Vagina (tissue), 2 donors: ENCODE measurements around the gene ARHGAP32. TPM values are rescaled to one million over a fixed set of nuclear protein-coding genes. Genes with fewer than 3 reads are reported as not detected.

Experiments
- DNase-seq, 2 donors: peaks; one replicate each; pipeline ENCODE4 v3.0.0-alpha.2; 2017; ENCODE audit errors: extremely low spot score in 2 of 2
- H3K27ac ChIP-seq: fragments of 200-600 bp; sonication (generic); one replicate; pipeline ENCODE4 v1.5.1; 2019
- H3K27me3 ChIP-seq: fragments of 200-600 bp; sonication (generic); one replicate; pipeline ENCODE4 v1.5.1; 2019
- H3K36me3 ChIP-seq, 2 donors: fragments of 200-600 bp; sonication (generic); one replicate each; pipeline ENCODE4 v1.5.1; 2017 to 2019
- H3K4me1 ChIP-seq: fragments of 200-600 bp; sonication (generic); one replicate; pipeline ENCODE4 v1.5.1; 2019
- H3K4me3 ChIP-seq, 2 donors: fragments of 200-600 bp; sonication (generic); 1 replicate in 1 of 2; 2 replicates in 1 of 2; pipeline ENCODE4 v1.5.1; 2016 to 2019
- H3K9me3 ChIP-seq: fragments of 200-600 bp; sonication (generic); one replicate; pipeline ENCODE4 v1.5.1; 2019
- CTCF ChIP-seq, 3 experiments: fragments of 450-650 bp in 2 of 3; fragments of 200-600 bp in 1 of 3; sonication (generic) in 1 of 3; IDR thresholded peaks; one replicate each; pipeline ENCODE4 v1.5.1; 2017 to 2019; ENCODE audit warnings: antibody characterized with exemption in 3 of 3, mild to moderate bottlenecking in 2 of 3, moderate library complexity in 2 of 3
- POLR2A ChIP-seq, 2 donors: fragments of 450-650 bp; IDR thresholded peaks; one replicate each; pipeline ENCODE4 v1.6.1; 2017; ENCODE audit warnings: antibody characterized with exemption in 2 of 2, mild to moderate bottlenecking in 2 of 2, moderate library complexity in 2 of 2
- POLR2AphosphoS5 ChIP-seq, 2 donors: sonication (generic); formaldehyde crosslinking; IDR thresholded peaks; one replicate each; pipeline ENCODE4 v1.9.0; 2017; ENCODE audit warnings: antibody characterized with exemption in 2 of 2, mild to moderate bottlenecking in 2 of 2, low read depth in 1 of 2; ENCODE audit not compliant: insufficient read depth in 1 of 2
- intact Hi-C: fragments of 100-400 bp; cut with DNase I; formaldehyde crosslinking; loops from one replicate; pipeline ENCODE4 v1.15.1; 2023
- total RNA-seq: library from RNA; depleted of rRNA; stranded (reverse); fragments of >200 nt; gene quantifications from one replicate; pipeline ENCODE4 v1.2.3, GENCODE V29; 2016

The ARHGAP32 gene
- total RNA-seq, 1 donor from 2014 or later, result 42.0 TPM

- Histone ChIP-seq H3K27ac (no peak overlapping the region), H3K4me3 (no peak overlapping the region), H3K36me3 (peaks cover 0 to 6% of the 10 kb centered on the region in 2 donors), H3K4me1 (no peaks in the 10 kb centered on the region), H3K27me3 (no peaks in the 10 kb centered on the region), H3K9me3 (no peaks in the 10 kb centered on the region)
- no peak for TF ChIP-seq POLR2A (IDR thresholded peaks at IDR 0.05)
- no peak for TF ChIP-seq POLR2AphosphoS5 (IDR thresholded peaks at IDR 0.05; ENCODE audit: insufficient read depth in 1 of 2, low read depth in 1 of 2)
- no peak for TF ChIP-seq CTCF (IDR thresholded peaks at IDR 0.05)
- no peak for DNase-seq
- intact Hi-C loops, result no loop called here
Observed at GRCh38 chr11:129063118-129063517, 129.0 kb downstream of the ARHGAP32 start.

DNA sequence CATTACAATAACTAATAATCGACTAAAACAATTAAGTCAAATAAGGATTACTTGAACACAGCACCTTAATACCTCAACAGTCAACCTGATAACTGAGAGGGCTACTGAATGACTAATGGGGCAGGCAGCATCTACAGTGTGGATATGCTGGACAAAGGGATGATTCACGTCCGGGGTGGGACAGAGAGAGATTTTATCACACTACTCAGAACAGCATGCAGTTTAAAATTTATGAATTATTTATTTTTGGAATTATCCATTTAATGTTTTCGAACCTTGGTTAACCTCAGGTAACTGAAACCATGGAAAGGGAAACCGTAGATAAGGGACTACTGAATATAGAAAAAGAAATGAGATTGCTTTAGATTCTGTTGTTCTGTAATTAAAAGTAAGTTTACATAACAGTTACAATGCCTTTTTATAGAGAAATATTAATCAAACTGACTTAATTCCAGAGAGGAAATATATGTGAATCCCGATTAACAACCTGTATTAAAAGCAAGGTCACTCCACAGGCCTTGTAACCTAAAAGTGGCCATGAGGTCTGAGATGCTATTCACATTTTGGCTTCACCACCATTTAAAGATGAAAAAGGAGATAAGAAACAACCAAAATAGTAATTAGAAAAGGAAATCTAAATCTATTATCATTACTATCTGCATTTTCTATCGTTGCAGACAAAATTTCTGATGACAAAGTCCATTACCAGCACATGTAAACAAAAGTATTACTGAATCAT lies 130.5 kb downstream of the ARHGAP32 start:
- Histone ChIP-seq H3K27ac (no peak overlapping the region), H3K27me3 (no peaks in the 10 kb centered on the region), H3K36me3 (peaks cover 0 to 6% of the 10 kb centered on the region in 2 donors), H3K4me3 (no peak overlapping the region), H3K4me1 (no peaks in the 10 kb centered on the region), H3K9me3 (no peaks in the 10 kb centered on the region)
- intact Hi-C loops, result no loop called here
- no peak for TF ChIP-seq POLR2A (IDR thresholded peaks at IDR 0.05)
- no peak for TF ChIP-seq CTCF (IDR thresholded peaks at IDR 0.05)
- no peak for TF ChIP-seq POLR2AphosphoS5 (IDR thresholded peaks at IDR 0.05; ENCODE audit: insufficient read depth in 1 of 2, low read depth in 1 of 2)
- DNase-seq, result no peak

GRCh38 chr11:129056916-129057315 lies 135.2 kb downstream of the ARHGAP32 start:
- intact Hi-C loops, result no loop called here
- H3K36me3 ChIP-seq, result no peaks in the 10 kb centered on the region

DNA sequence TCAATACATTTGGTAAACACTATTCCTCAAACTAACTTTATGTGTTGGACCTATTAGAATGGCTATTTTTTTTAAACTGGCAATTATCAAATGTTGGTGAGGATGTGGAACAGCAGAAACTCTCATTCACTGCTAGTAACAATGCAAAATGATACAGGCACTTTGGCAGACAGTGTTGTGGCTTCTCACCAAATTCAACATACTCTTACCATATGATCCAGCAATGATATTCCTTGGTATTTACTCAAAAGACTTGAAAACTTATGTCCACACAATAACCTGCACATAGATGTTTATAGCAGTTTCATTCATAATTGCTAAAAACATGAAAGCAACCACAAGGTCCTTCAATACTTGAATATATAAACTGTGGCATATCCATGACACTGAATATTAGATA lies 136.9 kb downstream of the ARHGAP32 start:
- Histone ChIP-seq H3K9me3 (no peaks in the 10 kb centered on the region), H3K27ac (no peak overlapping the region), H3K27me3 (no peaks in the 10 kb centered on the region), H3K4me1 (no peaks in the 10 kb centered on the region), H3K36me3 (no peaks in the 10 kb centered on the region), H3K4me3 (no peak overlapping the region)
- DNase-seq, result no peak
- TF ChIP-seq POLR2AphosphoS5 (IDR thresholded peaks at IDR 0.05; ENCODE audit: insufficient read depth in 1 of 2, low read depth in 1 of 2) (no peak), POLR2A (IDR thresholded peaks at IDR 0.05) (no peak), CTCF (IDR thresholded peaks at IDR 0.05) (no peak)
- intact Hi-C loops, result no loop called here

More at GRCh38 chr11:129056916-129057315, 135.2 kb downstream of the ARHGAP32 start:
- H3K9me3 ChIP-seq, result no peaks in the 10 kb centered on the region
- no peaks in the 10 kb centered on the region for H3K4me1 ChIP-seq
- H3K4me3 ChIP-seq, result no peak overlapping the region
- no peaks in the 10 kb centered on the region for H3K27me3 ChIP-seq
- TF ChIP-seq POLR2AphosphoS5 (IDR thresholded peaks at IDR 0.05; ENCODE audit: insufficient read depth in 1 of 2, low read depth in 1 of 2) (no peak), CTCF (IDR thresholded peaks at IDR 0.05) (no peak), POLR2A (IDR thresholded peaks at IDR 0.05) (no peak)
- DNase-seq, result no peak
- H3K27ac ChIP-seq, result no peak overlapping the region

GRCh38 chr11:129048911-129049310 lies 143.2 kb downstream of the ARHGAP32 start:
- intact Hi-C loops, result no loop called here
- Histone ChIP-seq H3K9me3 (no peaks in the 10 kb centered on the region), H3K36me3 (no peaks in the 10 kb centered on the region), H3K4me3 (no peak overlapping the region), H3K4me1 (no peaks in the 10 kb centered on the region), H3K27ac (no peak overlapping the region), H3K27me3 (no peaks in the 10 kb centered on the region)
- TF ChIP-seq CTCF (IDR thresholded peaks at IDR 0.05) (no peak), POLR2A (IDR thresholded peaks at IDR 0.05) (no peak), POLR2AphosphoS5 (IDR thresholded peaks at IDR 0.05; ENCODE audit: insufficient read depth in 1 of 2, low read depth in 1 of 2) (no peak)
- DNase-seq, result no peak
